ENCODE measurements around the gene PNMA6E.

The PNMA6E gene

GRCh38 chrX:153426204-153426603 lies 25.1 kb upstream of the PNMA6E start:
- no peak for DNase-seq (ENCODE audit: low spot score)
- in situ Hi-C loops (cut with MboI; ENCODE audit: low sequenced_read_pairs, unreplicated experiment), result no loop called here
- TF ChIP-seq, protein P1, sequence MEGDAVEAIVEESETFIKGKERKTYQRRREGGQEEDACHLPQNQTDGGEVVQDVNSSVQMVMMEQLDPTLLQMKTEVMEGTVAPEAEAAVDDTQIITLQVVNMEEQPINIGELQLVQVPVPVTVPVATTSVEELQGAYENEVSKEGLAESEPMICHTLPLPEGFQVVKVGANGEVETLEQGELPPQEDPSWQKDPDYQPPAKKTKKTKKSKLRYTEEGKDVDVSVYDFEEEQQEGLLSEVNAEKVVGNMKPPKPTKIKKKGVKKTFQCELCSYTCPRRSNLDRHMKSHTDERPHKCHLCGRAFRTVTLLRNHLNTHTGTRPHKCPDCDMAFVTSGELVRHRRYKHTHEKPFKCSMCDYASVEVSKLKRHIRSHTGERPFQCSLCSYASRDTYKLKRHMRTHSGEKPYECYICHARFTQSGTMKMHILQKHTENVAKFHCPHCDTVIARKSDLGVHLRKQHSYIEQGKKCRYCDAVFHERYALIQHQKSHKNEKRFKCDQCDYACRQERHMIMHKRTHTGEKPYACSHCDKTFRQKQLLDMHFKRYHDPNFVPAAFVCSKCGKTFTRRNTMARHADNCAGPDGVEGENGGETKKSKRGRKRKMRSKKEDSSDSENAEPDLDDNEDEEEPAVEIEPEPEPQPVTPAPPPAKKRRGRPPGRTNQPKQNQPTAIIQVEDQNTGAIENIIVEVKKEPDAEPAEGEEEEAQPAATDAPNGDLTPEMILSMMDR (IDR thresholded peaks at IDR 0.05; ENCODE audit: borderline replicate concordance, control extremely low read depth, extremely low read depth, insufficient read depth, missing control alignments), result no peak

GRCh38 chrX:153423652-153424051 lies 22.5 kb upstream of the PNMA6E start:
- in situ Hi-C loops (cut with MboI; ENCODE audit: low sequenced_read_pairs, unreplicated experiment), result no loop called here
- no peak for DNase-seq (ENCODE audit: low spot score)
- TF ChIP-seq, protein P1 (IDR thresholded peaks at IDR 0.05; ENCODE audit: borderline replicate concordance, control extremely low read depth, extremely low read depth, insufficient read depth, missing control alignments), result no peak

DNA sequence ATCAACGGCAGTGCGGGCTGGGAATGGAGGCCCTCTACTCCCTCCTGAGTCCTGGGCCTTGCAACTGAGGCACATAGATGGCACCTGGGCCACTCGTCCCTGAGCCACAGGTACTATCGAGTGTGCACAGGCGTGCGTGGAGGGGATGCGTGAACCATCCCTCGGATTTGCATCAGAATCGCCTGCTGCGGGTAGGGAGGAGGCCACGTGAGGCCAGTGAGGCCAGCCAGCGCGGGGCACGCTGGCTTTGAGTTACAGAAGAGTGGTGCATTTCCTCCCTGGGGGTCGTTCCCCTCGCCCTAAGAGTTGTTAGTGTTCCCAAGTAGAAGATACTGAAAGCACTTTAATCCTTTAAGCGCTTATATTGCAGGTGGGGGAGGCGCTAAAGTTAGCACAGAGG lies 20.7 kb upstream of the PNMA6E start:
- in situ Hi-C loops (cut with MboI; ENCODE audit: low sequenced_read_pairs, unreplicated experiment), result no loop called here
- no peak for DNase-seq (ENCODE audit: low spot score)
- TF ChIP-seq, protein P1 (IDR thresholded peaks at IDR 0.05; ENCODE audit: borderline replicate concordance, control extremely low read depth, extremely low read depth, insufficient read depth, missing control alignments), result no peak

GRCh38 chrX:153420851-153421599 lies 19.9 kb upstream of the PNMA6E start:
- in situ Hi-C loops (cut with MboI; ENCODE audit: low sequenced_read_pairs, unreplicated experiment), result no loop called here
- no peak for DNase-seq (ENCODE audit: low spot score)
- TF ChIP-seq, protein P1 (IDR thresholded peaks at IDR 0.05; ENCODE audit: borderline replicate concordance, control extremely low read depth, extremely low read depth, insufficient read depth, missing control alignments), result no peak

- TF ChIP-seq, protein P1 (IDR thresholded peaks at IDR 0.05; ENCODE audit: borderline replicate concordance, control extremely low read depth, extremely low read depth, insufficient read depth, missing control alignments), result no peak
- DNase-seq (ENCODE audit: low spot score), result no peak
- in situ Hi-C loops (cut with MboI; ENCODE audit: low sequenced_read_pairs, unreplicated experiment), result no loop called here
Observed at GRCh38 chrX:153417637-153418036, 16.5 kb upstream of the PNMA6E start.

- in situ Hi-C loops (cut with MboI; ENCODE audit: low sequenced_read_pairs, unreplicated experiment), result no loop called here
Observed at GRCh38 chrX:153416781-153417450, 15.8 kb upstream of the PNMA6E start.

More at GRCh38 chrX:153416781-153417450, 15.8 kb upstream of the PNMA6E start:
- DNase-seq (ENCODE audit: low spot score), result no peak
- TF ChIP-seq, protein P1 (IDR thresholded peaks at IDR 0.05; ENCODE audit: borderline replicate concordance, control extremely low read depth, extremely low read depth, insufficient read depth, missing control alignments), result no peak

Measured in GM13976 (cell line).